CD14-positive monocyte (primary cell): ENCODE data around the gene OSBPL8. TPM values are rescaled to one million over a fixed set of nuclear protein-coding genes. Genes with fewer than 3 reads are reported as not detected.

Experiments
- DNase-seq, 3 donors: peaks; one replicate each; pipeline ENCODE4 v3.0.0-alpha.2; 2011 to 2022
- H2AFZ ChIP-seq: 2 replicates; pipeline ENCODE4 v1.6.0; 2012; ENCODE audit warnings: mild to moderate bottlenecking, low read depth, low read length, inconsistent platforms; ENCODE audit not compliant: insufficient read depth, poor library complexity, severe bottlenecking
- H3K27ac ChIP-seq, 2 donors: 1 replicate in 1 of 2; 2 replicates in 1 of 2; pipeline ENCODE4 v1.5.1; 2012 to 2013; ENCODE audit warnings: low read length in 2 of 2, control low read depth in 1 of 2, inconsistent platforms in 1 of 2, low read depth in 1 of 2, mild to moderate bottlenecking in 1 of 2
- H3K27me3 ChIP-seq, 2 donors: one replicate each; pipeline versions ENCODE4 v1.6.0 to v1.6.1; 2011 to 2013; ENCODE audit warnings: low read length in 2 of 2; ENCODE audit not compliant: control insufficient read depth in 2 of 2, insufficient read depth in 2 of 2
- H3K36me3 ChIP-seq, 2 donors: replicated peaks in 1 of 2; 1 replicate in 1 of 2; 2 replicates in 1 of 2; pipeline versions ENCODE4 v1.5.1 to v1.6.1; 2012 to 2013; ENCODE audit warnings: low read length in 2 of 2, control low read depth in 1 of 2, inconsistent platforms in 1 of 2, mild to moderate bottlenecking in 1 of 2; ENCODE audit not compliant: insufficient read depth in 2 of 2, control insufficient read depth in 1 of 2
- H3K4me1 ChIP-seq, 2 donors: 1 replicate in 1 of 2; 2 replicates in 1 of 2; pipeline versions ENCODE4 v1.5.1 to v1.6.1; 2012 to 2013; ENCODE audit warnings: low read length in 2 of 2, control low read depth in 1 of 2, inconsistent platforms in 1 of 2, mild to moderate bottlenecking in 1 of 2, moderate library complexity in 1 of 2; ENCODE audit not compliant: insufficient read depth in 2 of 2, control insufficient read depth in 1 of 2
- H3K4me2 ChIP-seq: replicated peaks from 2 replicates; pipeline ENCODE3; 2012; ENCODE audit warnings: low read length, moderate library complexity, mild to moderate bottlenecking; ENCODE audit not compliant: poor library complexity, severe bottlenecking; ENCODE audit errors: extremely low read depth
- H3K4me3 ChIP-seq, 3 experiments: fragments of 200-600 bp in 1 of 3; sonication (generic) in 1 of 3; replicated peaks in 1 of 3; 1 replicate in 2 of 3; 2 replicates in 1 of 3; pipeline ENCODE4 v1.5.1; 2011 to 2013; ENCODE audit warnings: low read length in 3 of 3, mild to moderate bottlenecking in 3 of 3, control low read depth in 2 of 3, low read depth in 2 of 3, inconsistent platforms in 1 of 3, moderate library complexity in 1 of 3
- H3K79me2 ChIP-seq: 2 replicates; pipeline ENCODE4 v1.6.0; 2012; ENCODE audit warnings: mild to moderate bottlenecking, control low read depth, inconsistent platforms, low read length, moderate library complexity; ENCODE audit not compliant: insufficient read depth
- H3K9ac ChIP-seq: 2 replicates; pipeline ENCODE4 v1.6.0; 2017; ENCODE audit warnings: low read length, mild to moderate bottlenecking; ENCODE audit not compliant: insufficient read depth, poor library complexity, severe bottlenecking
- H3K9me3 ChIP-seq, 2 donors: replicated peaks in 1 of 2; 1 replicate in 1 of 2; 2 replicates in 1 of 2; pipeline versions ENCODE4 v1.5.1 to v1.6.1; 2012 to 2013; ENCODE audit warnings: low read length in 2 of 2, control low read depth in 1 of 2; ENCODE audit not compliant: control insufficient read depth in 1 of 2, insufficient read depth in 1 of 2
- H4K20me1 ChIP-seq: 2 replicates; pipeline ENCODE4 v1.6.0; 2012; ENCODE audit warnings: mild to moderate bottlenecking, low read length, control low read depth, moderate library complexity; ENCODE audit not compliant: insufficient read depth
- H3K27ac Mint-ChIP-seq, 7 donors: one replicate each; pipeline ENCODE4 v1.8.0; 2020; ENCODE audit warnings: mild to moderate bottlenecking in 7 of 7, mixed read lengths in 7 of 7, moderate library complexity in 6 of 7, inconsistent platforms in 2 of 7
- H3K27me3 Mint-ChIP-seq, 3 donors: one replicate each; pipeline ENCODE4 v1.8.0; 2021 to 2022; ENCODE audit warnings: low read depth in 3 of 3, mild to moderate bottlenecking in 3 of 3, mixed read lengths in 3 of 3, moderate library complexity in 3 of 3, inconsistent platforms in 1 of 3
- H3K36me3 Mint-ChIP-seq, 2 donors: one replicate each; pipeline ENCODE4 v1.8.0; 2020; ENCODE audit warnings: mixed read lengths in 2 of 2, inconsistent platforms in 1 of 2, mild to moderate bottlenecking in 1 of 2
- H3K4me1 Mint-ChIP-seq: one replicate; pipeline ENCODE4 v1.8.0; 2020; ENCODE audit warnings: mild to moderate bottlenecking, mixed read lengths
- H3K4me3 Mint-ChIP-seq, 2 donors: one replicate each; pipeline ENCODE4 v1.8.0; 2020; ENCODE audit warnings: mild to moderate bottlenecking in 2 of 2, mixed read lengths in 2 of 2, moderate library complexity in 1 of 2
- H3K9me3 Mint-ChIP-seq, 7 donors: one replicate each; pipeline ENCODE4 v1.8.0; 2020 to 2022; ENCODE audit warnings: mixed read lengths in 7 of 7, mild to moderate bottlenecking in 6 of 7, moderate library complexity in 6 of 7, inconsistent platforms in 2 of 7
- WGBS: methylation state at CpG from one replicate; pipeline ENCODE4 v1.1.5; 2013; ENCODE audit warnings: missing lambda C conversion rate; ENCODE audit not compliant: insufficient coverage; 5-methylcytosine and 5-hydroxymethylcytosine counted together
- intact Hi-C, 2 donors: fragments of 100-400 bp; cut with micrococcal nuclease; formaldehyde crosslinking; loops; one replicate each; pipeline versions ENCODE4 v1.15.0 to v1.15.1; 2023
- polyA plus RNA-seq, 3 donors: library from polyadenylated mRNA; depleted of rRNA in 1 of 3; unstranded in 2 of 3; stranded (reverse) in 1 of 3; fragments of 300-500 nt in 2 of 3; fragments of >200 nt in 1 of 3; fragmentation: Illumina TruSeq in 2 of 3; gene quantifications; 1 replicate in 2 of 3; 2 replicates in 1 of 3; pipeline ENCODE4 v1.2.3, GENCODE V29; 2012 to 2021
- TF ChIP-seq, protein P1 (sequence below): fragments of 200-600 bp; IDR thresholded peaks from one replicate; pipeline ENCODE4 v1.8.0; 2022; ENCODE audit warnings: antibody characterized with exemption, mild to moderate bottlenecking

Gene OSBPL8
- polyA plus RNA-seq, 3 donors, result 25.3 to 167 (median 147) TPM

- H3K27ac Mint-ChIP-seq, result no peak overlapping the region
- H3K9ac ChIP-seq, result no peak overlapping the region
Observed at GRCh38 chr12:76318773-76319594, 240.6 kb downstream of the OSBPL8 start.

DNA sequence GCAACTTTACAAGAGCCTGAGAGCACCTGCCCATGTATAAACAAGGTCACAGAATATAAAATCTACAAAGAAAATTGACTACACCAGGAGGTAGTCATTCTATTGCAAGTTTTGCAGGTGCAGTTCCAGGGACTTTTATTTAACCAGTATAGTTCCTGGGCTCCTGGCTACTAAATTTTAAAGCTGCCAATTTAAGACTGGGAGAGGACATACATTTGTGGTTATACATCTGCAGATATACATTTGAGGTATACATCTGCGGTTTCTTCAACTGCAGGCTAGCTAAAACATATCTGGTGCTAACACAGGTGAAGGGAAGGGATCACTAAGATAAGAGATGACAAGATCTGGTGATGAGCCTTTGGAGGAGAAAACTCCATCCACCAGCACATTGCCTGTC is 241.6 kb downstream of the OSBPL8 start:
- TF ChIP-seq, protein P1, sequence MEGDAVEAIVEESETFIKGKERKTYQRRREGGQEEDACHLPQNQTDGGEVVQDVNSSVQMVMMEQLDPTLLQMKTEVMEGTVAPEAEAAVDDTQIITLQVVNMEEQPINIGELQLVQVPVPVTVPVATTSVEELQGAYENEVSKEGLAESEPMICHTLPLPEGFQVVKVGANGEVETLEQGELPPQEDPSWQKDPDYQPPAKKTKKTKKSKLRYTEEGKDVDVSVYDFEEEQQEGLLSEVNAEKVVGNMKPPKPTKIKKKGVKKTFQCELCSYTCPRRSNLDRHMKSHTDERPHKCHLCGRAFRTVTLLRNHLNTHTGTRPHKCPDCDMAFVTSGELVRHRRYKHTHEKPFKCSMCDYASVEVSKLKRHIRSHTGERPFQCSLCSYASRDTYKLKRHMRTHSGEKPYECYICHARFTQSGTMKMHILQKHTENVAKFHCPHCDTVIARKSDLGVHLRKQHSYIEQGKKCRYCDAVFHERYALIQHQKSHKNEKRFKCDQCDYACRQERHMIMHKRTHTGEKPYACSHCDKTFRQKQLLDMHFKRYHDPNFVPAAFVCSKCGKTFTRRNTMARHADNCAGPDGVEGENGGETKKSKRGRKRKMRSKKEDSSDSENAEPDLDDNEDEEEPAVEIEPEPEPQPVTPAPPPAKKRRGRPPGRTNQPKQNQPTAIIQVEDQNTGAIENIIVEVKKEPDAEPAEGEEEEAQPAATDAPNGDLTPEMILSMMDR, result no peak
- Mint-ChIP-seq H3K4me1 (no peaks in the 10 kb centered on the region), H3K36me3 (no peaks in the 10 kb centered on the region), H3K27ac (no peak overlapping the region), H3K4me3 (no peak overlapping the region), H3K27me3 (peaks cover 3 to 4% (median 3%) of the 10 kb centered on the region in 3 donors), H3K9me3 (peaks cover 0 to 8% (median 2%) of the 10 kb centered on the region in 7 donors)
- H3K79me2 ChIP-seq, result no peaks in the 10 kb centered on the region
- WGBS, result no CpG with 5 or more reads among the region's 1 CpG
- no peaks in the 10 kb centered on the region for H4K20me1 ChIP-seq
- intact Hi-C loops, result no loop called here
- H3K27ac ChIP-seq, result no peak overlapping the region
- no peaks in the 10 kb centered on the region for H3K27me3 ChIP-seq
- no peak for DNase-seq
- no peak overlapping the region for H3K4me3 ChIP-seq
- no peak overlapping the region for H3K9ac ChIP-seq
- H3K4me1 ChIP-seq, result no peaks in the 10 kb centered on the region
- H3K4me2 ChIP-seq, result no peak overlapping the region
- H3K36me3 ChIP-seq, result no peaks in the 10 kb centered on the region
- H2AFZ ChIP-seq, result no peak overlapping the region
- no peaks in the 10 kb centered on the region for H3K9me3 ChIP-seq

More at GRCh38 chr12:76318773-76319594, 240.6 kb downstream of the OSBPL8 start:
- H3K9me3 Mint-ChIP-seq, result peaks cover 0 to 8% (median 2%) of the 10 kb centered on the region in 7 donors
- no CpG with 5 or more reads among the region's 1 CpG for WGBS
- H3K4me2 ChIP-seq, result no peak overlapping the region
- H3K27me3 ChIP-seq, result no peaks in the 10 kb centered on the region
- H3K4me1 ChIP-seq, result no peaks in the 10 kb centered on the region
- no peak for DNase-seq
- H3K36me3 ChIP-seq, result no peaks in the 10 kb centered on the region
- H3K27me3 Mint-ChIP-seq, result peaks cover 0 to 4% (median 3%) of the 10 kb centered on the region in 3 donors
- H3K4me1 Mint-ChIP-seq, result no peaks in the 10 kb centered on the region
- no peaks in the 10 kb centered on the region for H3K9me3 ChIP-seq
- H3K4me3 ChIP-seq, result no peak overlapping the region
- intact Hi-C loops, result no loop called here
- TF ChIP-seq, protein P1, result no peak
- no peak overlapping the region for H2AFZ ChIP-seq
- no peaks in the 10 kb centered on the region for H3K79me2 ChIP-seq
- H4K20me1 ChIP-seq, result no peaks in the 10 kb centered on the region
- H3K27ac ChIP-seq, result no peak overlapping the region
- H3K36me3 Mint-ChIP-seq, result no peaks in the 10 kb centered on the region
- no peak overlapping the region for H3K4me3 Mint-ChIP-seq
